ENCODE data around the gene STX8.

GRCh38 chr17:9258115-9259015 lies 317.3 kb downstream of the STX8 start:
- TF ChIP-seq, protein P1, sequence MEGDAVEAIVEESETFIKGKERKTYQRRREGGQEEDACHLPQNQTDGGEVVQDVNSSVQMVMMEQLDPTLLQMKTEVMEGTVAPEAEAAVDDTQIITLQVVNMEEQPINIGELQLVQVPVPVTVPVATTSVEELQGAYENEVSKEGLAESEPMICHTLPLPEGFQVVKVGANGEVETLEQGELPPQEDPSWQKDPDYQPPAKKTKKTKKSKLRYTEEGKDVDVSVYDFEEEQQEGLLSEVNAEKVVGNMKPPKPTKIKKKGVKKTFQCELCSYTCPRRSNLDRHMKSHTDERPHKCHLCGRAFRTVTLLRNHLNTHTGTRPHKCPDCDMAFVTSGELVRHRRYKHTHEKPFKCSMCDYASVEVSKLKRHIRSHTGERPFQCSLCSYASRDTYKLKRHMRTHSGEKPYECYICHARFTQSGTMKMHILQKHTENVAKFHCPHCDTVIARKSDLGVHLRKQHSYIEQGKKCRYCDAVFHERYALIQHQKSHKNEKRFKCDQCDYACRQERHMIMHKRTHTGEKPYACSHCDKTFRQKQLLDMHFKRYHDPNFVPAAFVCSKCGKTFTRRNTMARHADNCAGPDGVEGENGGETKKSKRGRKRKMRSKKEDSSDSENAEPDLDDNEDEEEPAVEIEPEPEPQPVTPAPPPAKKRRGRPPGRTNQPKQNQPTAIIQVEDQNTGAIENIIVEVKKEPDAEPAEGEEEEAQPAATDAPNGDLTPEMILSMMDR (IDR thresholded peaks at IDR 0.05): no peak
- TF ChIP-seq POLR2A (IDR thresholded peaks at IDR 0.05) (no peak), POLR2AphosphoS5 (IDR thresholded peaks at IDR 0.05) (no peak)

All from prostate gland (tissue), 2 donors.